Measurements from ENCODE around the gene NPHP1. TPM values are rescaled to one million over a fixed set of nuclear protein-coding genes. Genes with fewer than 3 reads are reported as not detected.

NPHP1 gene
- total and polyA plus RNA-seq, 10 donors = 1.2 to 4.6 (median 2.6) TPM

Small RNA genes within 50 kb of the gene (microRNA-seq; reads per million reads assigned to microRNA genes)
- gene MIR4436B1 = 0 reads per million in 3 donors

Small RNA genes within 50 kb of the gene (small RNA-seq; reads per million reads assigned to genes)
- 0 reads per million in 4 donors for gene MIR4436B1

Other genes with a start within 250 kb of the NPHP1 start
- 10 to 100 TPM in 2 of 7 donors, 1 to 10 TPM in 5; 6.0 to 14.5 (median 7.2) TPM for gene MALL, start 89.2 kb downstream of the NPHP1 start, total RNA-seq
- gene MALL, start 89.2 kb downstream of the NPHP1 start, polyA plus RNA-seq = 1 to 10 TPM; 1.7 to 2.7 (median 2.1) TPM
- gene MTLN, start 7.5 kb upstream of the NPHP1 start, total RNA-seq = 10 to 100 TPM; 32.3 to 92.4 (median 42.6) TPM
- gene MTLN, start 7.5 kb upstream of the NPHP1 start, polyA plus RNA-seq = 100 to 1,000 TPM; 140 to 205 (median 179) TPM